Activated naive CD8-positive, alpha-beta T cell treated with anti-CD3 and anti-CD28 coated beads, Interleukin-2, amount 10 ng/mL, durations not matched to agents 7 days and 5 days (primary cell): ENCODE measurements around the gene GOLGA8B. TPM values are rescaled to one million over a fixed set of nuclear protein-coding genes. Genes with fewer than 3 reads are reported as not detected.
"Not testable (repeated sequence)": the region's sequence is repeated elsewhere in the genome, so short reads cannot be mapped to it uniquely, and the experiment has no call there.

ENCODE experiments used
- ATAC-seq: fragments of 150-1000 bp; cut with Tn5 transposase; one replicate; pipeline ENCODE4 v1.10.0; 2021; ENCODE audit warnings: low read depth, moderate library complexity
- POLR2A ChIA-PET: fragments of 350-600 bp; sonication (Branson Sonifier 250); formaldehyde crosslinking; loops from one replicate; lab custom pipeline; 2021; ENCODE audit warnings: antibody characterized with exemption; lab: Charles Lee
- DNase-seq: peaks from one replicate; pipeline ENCODE4 v3.0.0; 2021
- H3K27ac Mint-ChIP-seq: one replicate; pipeline ENCODE4 v1.8.0; 2022; ENCODE audit warnings: mild to moderate bottlenecking, mixed read lengths
- H3K27me3 Mint-ChIP-seq: one replicate; pipeline ENCODE4 v1.8.0; 2022; ENCODE audit warnings: mild to moderate bottlenecking, moderate library complexity, mixed read lengths
- H3K36me3 Mint-ChIP-seq: one replicate; pipeline ENCODE4 v1.8.0; 2021; ENCODE audit warnings: mild to moderate bottlenecking, mixed read lengths
- H3K4me1 Mint-ChIP-seq: one replicate; pipeline ENCODE4 v1.8.0; 2021; ENCODE audit warnings: mixed read lengths
- H3K4me3 Mint-ChIP-seq: one replicate; pipeline ENCODE4 v1.8.0; 2022; ENCODE audit warnings: mild to moderate bottlenecking, moderate library complexity, mixed read lengths
- H3K9me3 Mint-ChIP-seq: one replicate; pipeline ENCODE4 v1.8.0; 2021; ENCODE audit warnings: mixed read lengths
- total RNA-seq, 2 experiments: library from RNA; stranded (reverse); gene quantifications; one replicate each; pipeline ENCODE4 v1.2.3, GENCODE V29; 2021

The GOLGA8B gene
- total RNA-seq, 2 experiments from 2014 or later: 371 to 410 TPM

GRCh38 chr15:34609102-34610057 lies 25.9 kb upstream of the GOLGA8B start:
- Mint-ChIP-seq H3K4me1 (peaks cover 11% of the 10 kb centered on the region), H3K27ac (peak overlapping the region; percentile 32), H3K27me3 (peaks cover 39% of the 10 kb centered on the region), H3K36me3 (no peaks in the 10 kb centered on the region), H3K4me3 (peak overlapping the region; percentile 30), H3K9me3 (no peaks in the 10 kb centered on the region)
- DNase-seq (no peak), ATAC-seq (peak; percentile 67)
- POLR2A ChIA-PET: no interaction called here

GRCh38 chr15:34608517-34608916 lies 25.1 kb upstream of the GOLGA8B start:
- ATAC-seq (no peak), DNase-seq (no peak)
- Mint-ChIP-seq H3K9me3 (no peaks in the 10 kb centered on the region), H3K36me3 (no peaks in the 10 kb centered on the region), H3K27ac (peak overlapping the region; percentile 10), H3K4me3 (no peak overlapping the region), H3K27me3 (peaks cover 42% of the 10 kb centered on the region), H3K4me1 (peaks cover 11% of the 10 kb centered on the region)
- POLR2A ChIA-PET: no interaction called here

DNA sequence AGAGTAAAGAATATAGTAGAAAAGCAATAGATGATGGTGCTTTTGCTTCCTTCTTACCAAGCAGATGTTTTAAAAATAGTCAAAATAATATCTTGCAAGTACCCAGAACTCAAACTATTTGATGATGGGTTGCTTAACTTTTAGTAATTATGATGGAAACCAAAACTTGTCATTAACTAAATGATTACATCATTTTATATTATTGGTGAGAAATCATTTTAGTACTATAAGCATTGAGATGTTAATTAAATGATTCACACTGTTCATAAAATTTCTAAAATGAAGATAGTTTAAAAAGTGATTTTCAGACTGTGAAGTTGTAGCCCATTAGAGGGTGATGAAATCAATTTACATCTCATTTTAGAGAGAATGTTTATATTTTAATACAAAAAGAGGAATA lies 24.4 kb upstream of the GOLGA8B start:
- no peak for ATAC-seq
- Mint-ChIP-seq H3K27ac (no peak overlapping the region), H3K27me3 (peaks cover 41% of the 10 kb centered on the region)

DNA sequence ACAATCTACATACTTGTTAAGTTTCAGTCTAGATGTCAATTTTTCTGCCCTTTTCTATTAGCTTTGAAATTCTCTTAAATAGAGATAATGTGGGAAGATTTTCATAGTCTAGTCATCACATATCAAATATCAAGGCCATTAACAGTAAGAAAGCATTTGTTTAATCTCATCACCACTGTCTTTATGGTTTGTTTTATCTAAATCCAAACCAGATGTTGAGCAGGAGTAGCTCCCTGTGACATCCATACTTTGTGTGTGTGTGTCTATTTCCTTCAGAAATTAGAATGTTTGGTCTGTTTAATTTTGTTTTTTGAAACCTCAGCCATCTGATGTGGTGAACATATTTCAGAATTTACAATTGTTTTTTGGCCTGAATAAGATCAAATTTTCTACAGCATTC lies 23.1 kb upstream of the GOLGA8B start:
- DNase-seq: no peak
- no peaks in the 10 kb centered on the region for H3K9me3 Mint-ChIP-seq
- no peak overlapping the region for H3K4me3 Mint-ChIP-seq
- H3K27ac Mint-ChIP-seq: no peak overlapping the region
- ATAC-seq: no peak
- H3K36me3 Mint-ChIP-seq: no peaks in the 10 kb centered on the region
- peaks cover 45% of the 10 kb centered on the region for H3K27me3 Mint-ChIP-seq
- H3K4me1 Mint-ChIP-seq: peaks cover 11% of the 10 kb centered on the region
- POLR2A ChIA-PET: no interaction called here

More for the DNA sequence above, 24.4 kb upstream of the GOLGA8B start:
- H3K36me3 Mint-ChIP-seq: no peaks in the 10 kb centered on the region
- H3K4me3 Mint-ChIP-seq: no peak overlapping the region
- no peak for DNase-seq
- POLR2A ChIA-PET: no interaction called here
- peaks cover 11% of the 10 kb centered on the region for H3K4me1 Mint-ChIP-seq
- H3K9me3 Mint-ChIP-seq: no peaks in the 10 kb centered on the region

DNA sequence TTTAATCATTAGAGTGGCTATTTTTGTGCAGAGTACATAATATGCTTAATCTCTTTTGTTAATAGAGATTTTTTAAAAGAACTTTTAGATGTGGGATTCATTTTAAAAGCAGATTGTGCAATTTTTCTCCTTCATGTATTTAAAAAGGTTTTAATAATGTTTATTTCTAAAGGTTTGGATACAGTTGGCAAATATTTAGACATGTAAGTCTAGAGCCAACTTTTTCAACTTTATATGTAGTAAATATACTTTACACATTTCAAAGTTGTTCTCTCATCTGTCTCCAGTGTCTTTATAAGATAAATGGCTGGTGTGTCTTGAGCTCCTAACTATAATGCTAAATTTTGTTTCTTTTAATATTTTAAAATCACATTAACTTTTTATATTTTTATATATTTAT lies 22.7 kb upstream of the GOLGA8B start:
- H3K4me1 Mint-ChIP-seq: peaks cover 11% of the 10 kb centered on the region
- DNase-seq: no peak
- no peaks in the 10 kb centered on the region for H3K9me3 Mint-ChIP-seq
- no peak for ATAC-seq
- H3K27ac Mint-ChIP-seq: no peak overlapping the region
- H3K36me3 Mint-ChIP-seq: no peaks in the 10 kb centered on the region
- H3K27me3 Mint-ChIP-seq: peaks cover 43% of the 10 kb centered on the region
- H3K4me3 Mint-ChIP-seq: no peak overlapping the region
- POLR2A ChIA-PET: no interaction called here

GRCh38 chr15:34603095-34603494 lies 19.6 kb upstream of the GOLGA8B start:
- DNase-seq: no peak
- no peaks in the 10 kb centered on the region for H3K36me3 Mint-ChIP-seq
- no peak overlapping the region for H3K4me3 Mint-ChIP-seq
- no peaks in the 10 kb centered on the region for H3K4me1 Mint-ChIP-seq
- ATAC-seq: no peak
- peaks cover 53% of the 10 kb centered on the region for H3K27me3 Mint-ChIP-seq
- H3K27ac Mint-ChIP-seq: no peak overlapping the region
- H3K9me3 Mint-ChIP-seq: no peaks in the 10 kb centered on the region
- POLR2A ChIA-PET: no interaction called here

GRCh38 chr15:34600923-34601322 lies 17.5 kb upstream of the GOLGA8B start:
- no peak overlapping the region for H3K4me3 Mint-ChIP-seq
- DNase-seq: no peak
- H3K36me3 Mint-ChIP-seq: no peaks in the 10 kb centered on the region
- POLR2A ChIA-PET: no interaction called here
- ATAC-seq: no peak
- no peaks in the 10 kb centered on the region for H3K4me1 Mint-ChIP-seq
- no peaks in the 10 kb centered on the region for H3K9me3 Mint-ChIP-seq
- peaks cover 47% of the 10 kb centered on the region for H3K27me3 Mint-ChIP-seq
- H3K27ac Mint-ChIP-seq: no peak overlapping the region

DNA sequence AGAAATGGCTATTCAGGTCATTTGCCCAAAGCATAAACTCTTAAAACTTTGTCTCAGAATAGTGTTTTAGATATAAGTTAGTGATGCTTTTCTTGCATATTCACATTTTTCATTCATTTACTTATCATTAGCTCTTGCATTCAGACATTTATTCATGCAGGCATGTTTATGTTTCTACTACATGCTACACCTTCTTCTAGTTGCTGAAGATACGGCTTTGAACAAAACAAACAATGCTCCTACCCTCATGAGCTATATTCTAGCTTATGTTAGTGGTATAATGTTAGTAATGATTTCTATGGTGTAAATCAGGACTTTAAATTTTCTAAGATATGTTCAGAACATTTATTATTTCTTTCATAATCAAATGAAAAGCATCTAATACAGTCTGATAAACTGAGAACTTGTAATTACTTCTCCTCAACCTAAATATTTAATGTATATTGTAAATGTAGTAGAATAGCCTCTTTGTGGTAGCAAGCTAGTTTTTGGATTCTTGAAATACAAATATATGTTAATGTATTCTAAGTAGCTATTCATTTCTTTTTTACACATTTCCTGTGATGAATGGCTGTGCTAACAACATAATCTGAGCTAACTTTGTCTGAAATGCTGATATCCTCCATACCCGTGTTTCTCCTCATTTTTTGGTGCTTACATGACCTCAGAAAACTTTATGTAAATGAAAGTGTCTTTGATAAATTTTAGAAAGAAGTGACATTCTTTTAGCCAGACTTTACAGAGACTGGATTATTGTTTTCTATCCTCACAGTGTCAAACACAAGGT lies 15.5 kb upstream of the GOLGA8B start:
- Mint-ChIP-seq H3K4me1 (no peaks in the 10 kb centered on the region), H3K4me3 (no peak overlapping the region), H3K27ac (no peak overlapping the region), H3K9me3 (no peaks in the 10 kb centered on the region), H3K36me3 (no peaks in the 10 kb centered on the region), H3K27me3 (peaks cover 40% of the 10 kb centered on the region)
- POLR2A ChIA-PET: no interaction called here
- no peak for ATAC-seq
- no peak for DNase-seq

GRCh38 chr15:34597316-34597715 lies 13.9 kb upstream of the GOLGA8B start:
- POLR2A ChIA-PET: no interaction called here
- ATAC-seq (no peak), DNase-seq (no peak)
- Mint-ChIP-seq H3K9me3 (no peaks in the 10 kb centered on the region), H3K27me3 (peaks cover 41% of the 10 kb centered on the region), H3K27ac (no peak overlapping the region), H3K4me3 (no peak overlapping the region), H3K4me1 (no peaks in the 10 kb centered on the region), H3K36me3 (no peaks in the 10 kb centered on the region)

DNA sequence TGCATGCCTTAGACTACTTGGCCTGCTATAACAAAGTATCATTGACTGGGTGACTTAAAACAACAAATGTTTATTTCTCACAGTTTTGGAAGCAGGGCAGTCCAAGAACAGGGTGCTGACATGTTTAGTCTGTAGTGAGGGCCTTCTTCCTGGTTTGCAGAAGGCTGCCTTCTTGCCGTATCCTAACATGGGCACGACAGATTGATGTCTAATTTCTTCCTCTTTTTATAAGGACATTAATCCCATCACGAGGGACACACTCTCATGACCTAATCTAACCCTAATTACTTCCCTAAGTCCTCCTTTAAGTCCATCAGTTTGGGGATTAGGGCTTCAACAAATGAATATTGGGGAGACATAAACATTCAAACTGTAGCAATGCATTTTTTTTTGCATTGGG lies 10.9 kb upstream of the GOLGA8B start:
- peaks cover 43% of the 10 kb centered on the region for H3K27me3 Mint-ChIP-seq
- POLR2A ChIA-PET: no interaction called here
- ATAC-seq: no peak

DNA sequence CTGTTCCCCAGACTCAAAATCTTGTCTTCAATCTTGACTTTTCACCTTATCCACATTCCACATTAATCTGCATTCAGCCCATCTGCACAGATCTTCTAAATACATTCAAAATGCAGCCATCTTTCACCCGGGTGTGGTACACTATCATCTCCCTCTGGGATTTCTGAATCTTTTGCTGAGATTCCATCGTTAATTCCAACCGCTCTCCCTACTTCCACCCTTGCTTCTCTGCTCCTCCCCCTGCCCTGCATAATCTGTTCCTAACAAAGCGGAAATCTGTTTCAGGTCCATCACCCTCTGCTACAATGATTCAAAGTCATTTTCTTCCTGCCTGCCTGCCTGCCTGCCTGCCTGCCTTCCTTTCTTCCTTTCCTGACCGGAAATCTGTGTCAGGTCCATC lies 7.9 kb upstream of the GOLGA8B start:
- POLR2A ChIA-PET: no interaction called here
- Mint-ChIP-seq H3K4me3 (no peak overlapping the region), H3K27ac (no peak overlapping the region), H3K36me3 (no peaks in the 10 kb centered on the region), H3K9me3 (no peaks in the 10 kb centered on the region), H3K27me3 (peaks cover 48% of the 10 kb centered on the region), H3K4me1 (peaks cover 5% of the 10 kb centered on the region)
- DNase-seq (no peak), ATAC-seq (no peak)

More for the DNA sequence above, 10.9 kb upstream of the GOLGA8B start:
- no peak for DNase-seq
- Mint-ChIP-seq H3K36me3 (no peaks in the 10 kb centered on the region), H3K4me1 (no peaks in the 10 kb centered on the region), H3K9me3 (no peaks in the 10 kb centered on the region), H3K27ac (no peak overlapping the region), H3K4me3 (no peak overlapping the region)

DNA sequence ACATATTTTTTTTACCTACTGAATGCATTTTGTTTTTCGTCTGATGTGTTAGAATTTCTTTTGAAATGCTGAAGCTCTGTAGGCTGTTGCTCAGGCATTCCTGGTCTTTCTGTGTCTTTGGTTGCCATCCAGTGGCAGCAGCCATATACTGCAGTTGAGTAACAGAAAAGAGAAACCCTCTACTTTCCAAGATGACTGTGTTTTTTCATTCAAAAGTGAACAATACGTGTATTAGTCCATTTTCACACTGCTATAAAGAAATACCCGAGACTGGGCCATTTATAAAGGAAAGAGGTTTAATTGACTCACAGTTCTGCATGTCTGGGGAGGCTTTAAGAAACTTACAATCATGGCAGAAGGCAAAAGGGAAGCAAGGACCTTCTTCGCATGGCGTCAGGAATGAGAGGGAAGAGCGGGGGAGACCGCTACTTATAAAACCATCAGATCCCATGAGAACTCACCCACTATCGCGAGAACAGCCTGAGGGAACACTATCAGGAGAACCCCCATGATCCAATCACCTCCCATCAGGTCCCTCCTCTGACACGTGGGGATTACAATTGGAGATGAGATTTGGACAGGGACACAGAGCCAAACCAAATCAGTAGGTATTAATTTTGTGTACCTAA lies 4.7 kb upstream of the GOLGA8B start:
- POLR2A ChIA-PET: interaction anchor here (0.6 to 1.2 kb wide), 5 partner anchors 73 to 526 kb away, joined by 3 to 4 read pairs (median 3); partner anchors contain the start of gene KATNBL1

DNA sequence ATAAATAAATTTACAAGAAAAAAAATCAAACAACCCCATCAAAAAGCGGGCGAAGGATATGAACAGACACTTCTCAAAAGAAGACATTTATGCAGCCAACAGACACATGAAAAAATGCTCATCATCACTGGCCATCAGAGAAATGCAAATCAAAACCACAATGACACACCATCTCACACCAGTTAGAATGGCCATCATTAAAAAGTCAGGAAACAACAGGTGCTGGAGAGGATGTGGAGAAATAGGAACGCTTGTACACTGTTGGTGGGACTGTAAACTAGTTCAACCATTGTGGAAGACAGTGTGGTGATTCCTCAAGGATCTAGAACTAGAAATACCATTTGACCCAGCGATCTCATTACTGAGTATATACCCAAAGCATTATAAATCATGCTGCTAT lies 2.5 kb upstream of the GOLGA8B start:
- H3K4me3 Mint-ChIP-seq, H3K36me3 Mint-ChIP-seq, H3K27ac Mint-ChIP-seq, ATAC-seq, DNase-seq, H3K9me3 Mint-ChIP-seq: not testable (repeated sequence)
- Mint-ChIP-seq H3K27me3 (peaks cover 34% of the 10 kb centered on the region), H3K4me1 (peaks cover 17% of the 10 kb centered on the region)
- POLR2A ChIA-PET: interaction anchor here (0.6 to 3.1 kb wide), 2 partner anchors 219 to 243 kb away, joined by 3 to 27 read pairs; partner anchors contain the start of genes LPCAT4, NOP10 and NUTM1

More for the DNA sequence above, 4.7 kb upstream of the GOLGA8B start:
- Mint-ChIP-seq H3K36me3 (no peaks in the 10 kb centered on the region), H3K9me3 (no peaks in the 10 kb centered on the region), H3K4me3 (peak overlapping the region; percentile 84), H3K4me1 (peaks cover 13% of the 10 kb centered on the region), H3K27ac (no peak overlapping the region), H3K27me3 (peaks cover 53% of the 10 kb centered on the region)
- ATAC-seq (peak; percentile 28), DNase-seq (no peak)
